ACHN (cell line): ENCODE data around the gene EPS8L1.

Experiments used
- DNase-seq: peaks from one replicate; pipeline ENCODE4 v3.0.0-alpha.2; 2015
- in situ Hi-C: cut with HindIII; loops from 2 replicates; pipeline ENCODE4 v1.10.0; 2017; ENCODE audit warnings: low sequenced_read_pairs, low pct_ligation_motif_present, low pct_unique_long_range_greater_than_20kb

Gene EPS8L1

DNA sequence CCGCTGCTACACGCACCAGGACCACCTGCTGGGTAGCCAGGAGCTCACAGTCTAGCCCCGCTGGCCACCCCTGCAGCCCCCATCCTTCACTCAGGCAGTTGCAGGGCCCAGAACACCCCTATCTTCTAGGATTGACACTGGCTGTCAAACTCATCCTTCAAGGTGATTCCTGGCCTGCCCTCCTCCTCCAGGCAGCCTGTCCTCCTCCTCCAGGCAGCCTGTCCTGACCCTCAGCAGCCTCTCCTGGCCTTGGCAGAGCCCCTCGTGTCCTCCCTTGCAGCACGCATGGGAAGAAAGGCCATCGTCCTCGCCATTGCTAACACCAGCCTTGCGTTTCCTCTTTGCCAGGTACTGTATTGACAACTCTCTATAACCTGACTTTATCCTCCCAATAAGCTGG is 3.8 kb upstream of the EPS8L1 start:
- in situ Hi-C loops: no loop called here
- DNase-seq: no peak

DNA sequence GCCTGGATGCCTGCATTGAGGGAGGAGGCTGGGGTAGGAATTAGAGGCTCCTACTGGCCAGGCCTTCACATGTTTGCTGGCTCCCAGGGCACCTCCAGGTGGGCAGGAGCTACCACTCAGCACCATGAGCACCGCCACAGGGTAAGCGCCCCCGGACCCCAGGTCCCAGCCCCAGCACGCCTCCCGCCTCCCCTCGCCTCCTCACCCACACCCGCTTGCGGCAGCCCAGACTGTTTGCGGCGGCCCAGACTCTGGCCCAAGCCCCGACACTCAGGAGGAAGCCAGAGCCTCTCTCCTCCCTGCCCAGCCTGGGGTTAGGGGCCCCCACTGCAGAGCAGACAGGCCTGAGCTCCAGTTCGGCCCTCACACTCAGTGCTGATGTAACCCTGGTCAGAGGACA is 652 bp downstream of the EPS8L1 start:
- in situ Hi-C loops: no loop called here
- no peak for DNase-seq

DNA sequence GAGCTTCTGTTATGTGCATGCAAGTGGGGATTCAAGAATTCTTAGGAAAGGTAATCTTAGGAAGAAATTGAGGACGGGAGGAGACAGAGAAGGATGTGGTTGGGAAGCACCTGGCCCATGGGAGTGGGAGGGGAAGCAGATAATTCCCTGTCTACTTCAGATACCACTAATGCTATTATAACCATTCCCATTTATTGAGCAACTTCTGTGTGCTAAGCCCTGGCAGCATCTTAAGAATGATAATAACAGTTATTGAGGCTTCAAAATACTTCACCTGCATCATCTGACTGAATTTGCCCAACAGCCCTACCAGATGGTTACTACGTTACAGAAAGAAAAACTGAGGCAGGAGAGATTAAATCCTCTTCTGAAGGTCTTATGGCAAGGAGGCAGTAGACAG is 1.4 kb downstream of the EPS8L1 start:
- no peak for DNase-seq
- in situ Hi-C loops: no loop called here

DNA sequence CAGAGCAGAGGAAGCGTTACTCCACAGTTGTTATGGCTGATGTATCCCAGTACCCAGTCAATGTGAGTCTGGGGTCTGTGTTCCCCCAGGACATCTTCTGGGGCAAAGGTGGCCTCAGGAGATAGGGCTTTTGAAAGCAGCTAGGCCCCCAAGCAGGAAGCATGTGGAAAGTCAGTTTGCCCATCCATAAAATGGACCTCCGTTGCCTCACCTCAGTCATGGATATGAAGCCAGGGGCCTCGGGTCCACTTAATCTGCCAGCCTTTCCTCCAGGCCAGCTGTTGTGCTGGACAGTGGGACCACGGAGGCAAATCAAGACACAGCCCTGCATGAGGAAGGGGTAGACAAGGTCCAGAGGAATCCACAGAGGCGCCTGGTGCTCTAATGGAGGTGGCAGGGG is 3.3 kb downstream of the EPS8L1 start:
- in situ Hi-C loops: no loop called here
- DNase-seq: no peak

DNA sequence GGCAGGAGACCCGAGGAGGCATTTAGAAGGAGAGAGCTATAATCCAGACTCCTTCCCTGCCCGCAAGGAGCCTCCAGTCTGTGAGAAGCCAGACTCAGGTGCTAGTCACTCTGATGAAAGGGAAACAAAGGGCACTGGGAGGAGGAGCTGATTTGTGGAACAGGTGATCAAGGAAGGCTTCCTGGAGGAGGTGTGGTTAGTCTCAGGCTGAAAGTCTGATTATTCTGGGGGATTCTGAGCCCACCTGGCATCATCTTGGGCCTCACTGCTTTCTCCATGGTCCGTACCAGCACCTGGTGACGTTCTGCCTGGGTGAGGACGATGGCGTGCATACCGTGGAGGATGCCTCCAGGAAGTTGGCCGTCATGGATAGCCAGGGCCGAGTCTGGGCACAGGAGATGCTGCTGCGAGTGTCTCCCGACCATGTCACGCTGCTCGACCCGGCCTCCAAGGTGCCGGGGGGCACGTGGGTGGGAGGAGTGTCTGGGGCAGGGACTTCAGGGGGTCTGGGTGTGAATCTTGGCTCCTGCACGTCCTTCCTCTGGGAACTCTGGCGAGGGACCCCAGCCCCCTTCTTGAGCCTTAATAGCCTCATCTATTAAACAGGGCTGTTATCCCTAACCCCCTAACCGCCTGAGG is 3.9 kb downstream of the EPS8L1 start:
- in situ Hi-C loops: no loop called here
- no peak for DNase-seq

DNA sequence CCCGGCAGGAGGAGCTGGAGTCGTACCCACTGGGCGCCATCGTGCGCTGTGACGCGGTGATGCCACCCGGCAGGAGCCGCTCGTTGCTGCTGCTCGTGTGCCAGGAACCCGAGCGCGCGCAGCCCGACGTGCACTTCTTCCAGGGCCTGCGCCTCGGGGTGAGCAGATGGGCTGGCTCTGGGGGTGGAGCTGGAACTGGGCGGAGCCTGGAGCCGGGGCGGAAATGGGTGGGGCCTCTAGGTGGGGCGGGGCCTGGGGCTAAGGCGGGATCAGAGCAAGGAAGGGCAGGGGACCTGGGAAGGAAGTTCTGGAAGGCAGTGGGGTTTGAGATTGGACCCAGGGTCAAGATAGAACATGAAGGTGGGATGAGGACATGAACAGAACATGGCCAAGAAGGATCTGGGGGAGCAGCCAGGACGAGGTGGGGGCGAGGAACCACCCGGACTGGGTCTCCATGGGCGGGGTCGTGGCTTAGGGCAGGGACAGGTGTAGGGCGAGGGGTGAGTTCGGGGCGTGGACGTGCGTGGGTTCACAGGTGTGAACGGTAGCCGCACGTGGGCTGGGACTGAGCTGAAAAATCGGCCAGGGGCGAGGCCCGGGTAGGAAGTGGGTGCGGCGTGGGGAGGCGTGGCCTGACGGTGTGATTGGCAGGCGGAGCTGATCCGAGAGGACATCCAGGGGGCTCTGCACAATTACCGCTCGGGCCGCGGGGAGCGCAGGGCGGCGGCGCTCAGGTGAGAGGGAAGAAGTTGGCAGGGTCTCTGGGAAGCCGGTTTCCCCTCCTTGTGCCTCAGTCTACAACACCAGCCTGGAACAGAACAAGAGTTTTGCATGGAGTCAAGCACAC is 4.7 kb downstream of the EPS8L1 start:
- no peak for DNase-seq
- in situ Hi-C loops: no loop called here

DNA sequence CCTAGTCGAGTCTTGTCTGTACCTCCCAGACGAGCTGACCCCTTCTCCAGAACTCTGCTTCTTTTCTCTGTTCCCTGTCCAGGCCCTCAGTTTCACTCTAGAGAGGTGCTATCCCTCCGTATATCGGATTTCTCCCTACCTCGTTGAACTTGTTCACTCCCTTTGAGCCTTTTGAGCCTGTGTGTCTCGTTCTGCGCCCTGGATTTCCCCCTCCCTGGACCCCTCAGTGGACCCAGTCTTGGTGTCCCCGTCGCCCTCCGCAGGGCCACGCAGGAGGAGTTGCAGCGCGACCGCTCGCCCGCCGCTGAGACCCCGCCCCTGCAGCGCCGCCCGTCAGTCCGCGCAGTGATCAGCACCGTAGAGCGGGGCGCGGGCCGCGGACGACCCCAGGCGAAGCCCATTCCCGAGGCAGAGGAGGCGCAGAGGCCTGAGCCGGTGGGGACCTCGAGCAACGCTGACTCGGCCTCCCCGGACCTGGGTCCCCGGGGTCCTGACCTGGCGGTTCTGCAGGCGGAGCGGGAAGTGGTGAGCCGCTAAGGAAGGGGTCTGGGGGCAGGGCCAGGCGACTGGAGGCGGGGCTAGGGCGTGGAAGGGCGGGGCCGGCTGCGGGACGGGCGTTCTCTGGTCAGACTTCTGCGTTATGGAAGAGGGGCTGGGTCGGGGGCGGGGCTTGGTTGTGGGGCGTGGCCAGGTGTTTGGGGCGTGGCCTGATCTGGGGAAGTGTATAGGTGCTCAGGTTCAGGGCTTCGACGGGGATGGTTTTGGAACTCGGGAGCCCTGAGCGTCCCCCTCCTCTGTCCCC is 5.5 kb downstream of the EPS8L1 start:
- DNase-seq: no peak
- in situ Hi-C loops: no loop called here

DNA sequence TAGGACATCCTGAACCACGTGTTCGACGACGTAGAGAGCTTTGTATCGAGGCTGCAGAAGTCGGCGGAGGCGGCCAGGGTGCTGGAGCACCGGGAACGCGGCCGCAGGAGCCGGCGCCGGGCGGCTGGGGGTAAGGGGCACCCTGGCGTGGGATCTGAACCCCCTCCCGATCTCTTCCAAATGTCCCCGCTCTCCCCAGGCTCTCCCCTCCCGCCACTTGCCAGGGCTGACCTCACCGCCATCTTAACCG is 6.0 kb downstream of the EPS8L1 start:
- in situ Hi-C loops: no loop called here
- DNase-seq: no peak

DNA sequence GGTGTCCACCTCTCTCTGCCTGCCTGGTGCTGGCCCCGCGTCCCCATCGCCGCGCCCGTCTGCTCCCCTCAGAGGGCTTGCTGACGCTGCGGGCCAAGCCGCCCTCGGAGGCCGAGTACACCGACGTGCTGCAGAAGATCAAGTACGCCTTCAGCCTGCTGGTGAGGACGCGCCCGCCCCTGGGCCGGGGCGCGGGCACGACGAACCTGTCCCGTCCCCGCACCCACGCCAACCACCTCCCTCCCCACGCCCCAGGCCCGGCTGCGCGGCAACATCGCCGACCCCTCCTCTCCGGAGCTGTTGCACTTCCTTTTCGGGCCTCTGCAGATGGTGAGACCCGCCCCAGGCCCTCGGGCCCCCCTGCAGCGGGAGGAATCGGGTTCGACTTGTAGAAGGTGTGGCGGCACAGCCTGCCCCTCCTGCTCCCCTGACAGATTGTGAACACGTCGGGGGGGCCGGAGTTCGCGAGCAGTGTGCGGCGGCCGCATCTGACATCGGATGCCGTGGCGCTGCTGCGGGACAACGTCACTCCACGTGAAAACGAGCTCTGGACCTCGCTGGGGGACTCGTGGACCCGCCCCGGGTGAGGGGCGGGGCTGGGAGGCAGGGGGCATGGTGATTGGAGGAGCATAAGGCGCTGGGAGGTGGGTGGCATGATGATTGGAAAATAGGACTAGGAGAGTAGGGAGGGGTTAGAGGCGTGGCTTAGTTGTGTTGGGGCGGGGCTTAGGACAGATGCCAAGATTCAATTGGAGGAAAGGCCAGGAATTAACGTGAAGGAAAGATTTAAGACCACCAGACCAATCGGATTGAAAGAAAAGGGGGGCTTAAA is 6.6 kb downstream of the EPS8L1 start:
- no peak for DNase-seq
- in situ Hi-C loops: no loop called here

DNA sequence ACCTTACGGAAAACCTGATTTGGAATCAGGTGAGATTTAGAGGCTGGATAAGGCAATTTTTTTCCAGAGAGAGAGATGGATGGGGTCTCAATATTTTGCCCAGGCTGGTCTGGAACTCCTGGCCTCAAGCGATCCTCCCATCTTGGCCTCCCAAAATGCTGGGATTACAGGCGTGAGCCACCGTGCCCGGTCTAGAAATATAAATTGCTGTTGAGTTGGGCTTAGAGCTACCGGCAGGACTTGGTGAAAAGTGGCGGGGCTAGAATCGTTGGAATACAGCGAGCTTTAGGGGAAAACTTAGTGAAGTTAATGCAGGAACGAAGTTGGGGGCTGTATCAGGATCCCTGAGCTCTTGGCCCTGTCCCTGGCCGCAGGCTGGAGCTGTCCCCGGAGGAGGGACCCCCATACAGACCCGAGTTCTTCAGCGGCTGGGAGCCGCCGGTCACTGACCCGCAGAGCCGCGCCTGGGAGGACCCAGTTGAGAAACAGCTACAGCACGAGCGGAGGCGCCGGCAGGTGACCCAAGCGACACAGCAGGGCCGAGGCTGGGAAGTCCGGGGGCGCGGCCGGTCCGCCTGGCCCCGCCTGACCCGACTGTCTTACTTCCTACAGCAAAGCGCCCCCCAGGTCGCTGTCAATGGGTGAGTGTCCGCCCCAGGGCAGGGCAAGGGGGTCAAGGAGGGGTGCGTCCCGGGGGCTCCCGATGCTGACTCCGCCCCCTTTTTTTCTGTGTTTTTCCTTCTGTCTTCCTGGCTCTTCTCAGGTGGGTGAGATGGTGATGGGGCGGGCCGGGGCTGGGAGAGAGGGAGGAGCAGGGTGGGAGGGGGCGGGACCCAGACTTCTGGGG is 7.6 kb downstream of the EPS8L1 start:
- in situ Hi-C loops: no loop called here
- DNase-seq: no peak

DNA sequence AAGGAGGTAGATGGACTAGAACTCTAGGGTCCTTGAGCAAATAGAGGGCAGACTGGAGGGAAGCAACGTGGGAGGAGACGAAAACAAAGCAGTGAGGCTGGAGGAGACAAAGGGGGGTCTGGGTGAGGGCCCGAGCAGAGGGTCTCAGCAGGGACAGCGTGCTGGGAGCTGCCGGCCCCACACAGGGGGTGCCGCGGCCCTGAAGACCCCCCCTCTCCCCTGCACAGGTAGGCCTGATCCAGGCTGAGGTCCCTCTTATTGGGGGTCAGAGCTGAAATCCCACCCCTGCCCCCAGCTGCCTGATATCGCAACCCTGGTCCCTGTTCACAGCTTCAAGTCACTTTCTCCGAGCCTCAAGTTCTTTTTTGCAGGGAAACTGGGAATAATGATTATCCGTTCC is 8.7 kb downstream of the EPS8L1 start:
- in situ Hi-C loops: no loop called here
- DNase-seq: no peak

DNA sequence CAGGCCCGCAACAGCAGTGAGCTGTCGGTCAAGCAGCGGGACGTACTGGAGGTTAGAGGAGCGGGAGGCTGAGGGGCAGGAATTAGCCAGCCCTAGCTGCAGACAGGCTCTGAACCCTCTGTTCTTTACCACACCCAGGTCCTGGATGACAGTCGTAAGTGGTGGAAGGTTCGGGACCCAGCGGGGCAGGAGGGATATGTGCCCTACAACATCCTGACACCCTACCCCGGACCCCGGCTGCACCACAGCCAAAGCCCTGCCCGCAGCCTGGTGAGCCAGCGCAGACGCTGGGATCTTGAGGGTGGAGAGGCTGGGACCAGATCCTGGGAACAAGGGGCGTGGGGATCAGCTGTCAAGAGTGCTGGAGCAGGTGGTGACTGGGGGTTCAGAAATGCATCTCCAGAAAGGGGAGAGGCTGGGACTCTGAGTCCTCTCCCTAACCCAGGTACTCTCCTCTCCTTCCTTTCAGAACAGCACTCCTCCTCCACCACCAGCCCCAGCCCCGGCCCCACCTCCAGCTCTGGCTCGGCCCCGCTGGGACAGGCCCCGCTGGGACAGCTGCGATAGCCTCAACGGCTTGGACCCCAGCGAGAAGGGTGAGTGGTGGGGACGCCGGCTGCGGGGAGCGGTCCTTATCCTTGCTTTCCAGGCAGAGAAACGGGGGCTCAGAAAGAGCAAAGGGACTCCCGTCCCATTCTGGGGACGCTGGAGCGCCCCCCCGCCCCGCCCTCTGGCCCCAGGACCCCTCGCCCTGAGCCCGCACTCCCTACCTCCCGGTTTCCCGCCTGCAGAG is 10.4 kb downstream of the EPS8L1 start:
- no peak for DNase-seq
- in situ Hi-C loops: no loop called here

DNA sequence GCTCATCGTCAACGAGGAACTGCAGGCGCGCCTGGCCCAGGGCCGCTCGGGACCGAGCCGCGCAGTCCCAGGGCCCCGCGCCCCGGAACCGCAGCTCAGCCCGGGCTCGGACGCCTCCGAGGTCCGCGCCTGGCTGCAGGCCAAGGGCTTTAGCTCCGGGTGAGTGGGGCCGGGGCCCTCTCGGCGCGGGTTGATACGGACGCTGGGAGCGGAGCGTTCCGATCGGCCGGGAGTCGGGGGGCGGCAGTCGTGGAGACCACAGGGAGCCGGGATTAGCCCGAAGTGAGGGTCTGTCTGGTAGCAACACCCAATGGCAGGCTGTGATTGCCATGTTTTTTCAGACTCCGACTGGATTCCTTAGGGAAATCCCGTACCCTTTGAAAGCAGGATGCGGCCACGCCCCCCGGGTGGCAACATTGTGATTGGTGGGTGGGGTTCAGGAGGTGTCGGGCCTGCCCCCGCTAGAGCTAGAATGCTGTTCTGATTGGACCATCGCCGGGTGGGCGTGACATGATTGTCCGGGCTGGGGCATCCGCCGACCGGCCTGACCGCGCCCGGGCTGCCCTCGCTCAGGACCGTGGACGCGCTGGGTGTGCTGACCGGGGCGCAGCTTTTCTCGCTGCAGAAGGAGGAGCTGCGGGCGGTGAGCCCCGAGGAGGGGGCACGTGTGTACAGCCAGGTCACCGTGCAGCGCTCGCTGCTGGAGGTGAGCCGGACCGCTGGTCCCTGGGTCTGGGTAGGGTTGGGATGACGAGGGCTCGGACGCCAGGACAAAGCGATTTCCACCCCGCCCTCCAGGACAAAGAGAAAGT is 11.3 kb downstream of the EPS8L1 start:
- peak; percentile 80 for DNase-seq
- in situ Hi-C loops: no loop called here

DNA sequence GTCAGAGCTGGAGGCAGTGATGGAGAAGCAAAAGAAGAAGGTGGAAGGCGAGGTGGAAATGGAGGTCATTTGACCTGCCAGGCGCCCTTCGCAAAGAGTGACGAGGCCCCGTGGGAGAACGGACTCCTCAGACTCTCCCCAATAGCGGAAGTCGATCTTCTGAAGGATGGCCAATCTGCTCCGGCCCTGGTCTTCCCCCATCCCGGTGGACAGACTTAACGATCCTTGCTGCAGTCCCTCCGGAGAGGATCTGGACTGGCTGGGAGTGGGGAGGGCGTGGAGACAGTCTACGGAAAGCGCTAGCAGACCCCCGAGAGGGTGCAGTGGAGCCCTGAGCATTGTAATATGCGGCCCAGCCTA is 11.9 kb downstream of the EPS8L1 start:
- in situ Hi-C loops: no loop called here
- DNase-seq: no peak

DNA sequence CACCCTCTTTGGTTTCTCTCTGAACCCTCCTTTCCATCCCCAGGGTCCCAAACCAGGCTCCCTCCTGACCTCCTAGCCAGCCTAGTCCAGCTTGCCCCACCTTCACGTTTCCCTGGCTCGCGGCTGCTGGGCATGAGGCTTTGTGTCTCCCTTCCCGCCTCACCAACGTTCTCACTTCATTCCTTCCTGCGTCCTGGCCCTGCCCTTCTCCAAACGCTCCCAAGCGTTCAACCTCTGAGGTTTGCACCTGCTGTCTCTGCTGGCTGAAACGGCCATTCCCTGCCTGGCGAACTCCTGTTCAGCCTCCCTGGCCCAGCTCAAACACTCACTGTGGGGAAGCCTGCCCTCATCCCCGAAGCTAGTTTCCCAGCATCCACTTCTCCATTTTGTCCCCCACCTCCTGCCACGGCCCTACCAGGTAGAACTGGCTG is 12.4 kb downstream of the EPS8L1 start:
- in situ Hi-C loops: no loop called here

DNA sequence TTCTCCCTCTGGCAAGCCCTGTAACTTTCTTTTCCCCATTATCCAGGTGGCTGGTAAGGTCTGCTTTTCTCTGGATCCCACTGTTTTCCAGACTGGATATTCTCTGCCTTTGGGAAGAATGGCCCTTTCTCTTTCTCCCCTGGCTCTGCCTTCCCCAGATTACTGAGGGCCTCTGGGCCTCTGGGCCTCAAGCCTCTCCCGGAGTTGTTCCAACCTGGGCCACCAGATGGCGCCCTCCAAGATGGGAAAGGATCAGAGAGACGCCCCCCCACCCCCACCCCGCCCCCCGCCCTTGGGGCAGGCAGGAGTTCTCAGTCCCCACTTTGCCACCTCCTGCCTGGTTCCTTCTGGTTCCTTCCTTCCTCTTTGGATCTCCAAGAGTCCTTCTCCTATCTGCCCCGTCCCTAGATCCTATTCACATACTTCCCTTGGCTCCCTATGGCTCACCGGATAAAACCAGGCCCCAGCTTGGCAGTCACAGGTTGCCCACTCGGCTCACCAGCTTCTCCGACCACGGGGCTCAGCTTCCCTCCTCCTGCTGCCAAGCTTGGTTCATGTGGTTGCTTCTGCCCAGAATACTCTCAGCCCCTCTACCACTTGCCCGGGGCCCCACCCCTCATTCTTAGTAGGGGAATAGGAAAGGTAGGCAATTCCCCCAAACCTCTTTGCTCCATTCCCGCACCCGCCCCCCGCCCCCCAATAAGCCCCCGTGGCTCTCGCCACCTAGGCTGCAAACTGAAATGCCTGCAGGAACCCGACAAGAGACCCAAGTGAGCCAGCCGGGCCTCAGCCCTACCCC is 13.1 kb downstream of the EPS8L1 start:
- in situ Hi-C loops: no loop called here
- DNase-seq: peak; percentile 72

More for the DNA sequence above, 12.4 kb downstream of the EPS8L1 start:
- no peak for DNase-seq
